IPS-15b (cell line): ENCODE data around the gene KCNE3.

Experiments used
- H3K27me3 ChIP-seq: one replicate; pipeline ENCODE4 v1.6.1; 2013; ENCODE audit warnings: low read length; ENCODE audit not compliant: control insufficient read depth, insufficient read depth
- H3K36me3 ChIP-seq: one replicate; pipeline ENCODE4 v1.6.1; 2013; ENCODE audit warnings: low read length; ENCODE audit not compliant: control insufficient read depth, insufficient read depth
- H3K4me1 ChIP-seq: one replicate; pipeline ENCODE4 v1.6.1; 2013; ENCODE audit warnings: mild to moderate bottlenecking, low read length; ENCODE audit not compliant: control insufficient read depth, insufficient read depth
- H3K4me3 ChIP-seq: one replicate; pipeline ENCODE4 v1.5.1; 2013; ENCODE audit warnings: low read depth, low read length
- H3K9ac ChIP-seq: one replicate; pipeline ENCODE4 v1.6.1; 2013; ENCODE audit warnings: low read depth, mild to moderate bottlenecking, low read length
- H3K9me3 ChIP-seq: one replicate; pipeline ENCODE4 v1.6.1; 2013; ENCODE audit warnings: mild to moderate bottlenecking, low read length; ENCODE audit not compliant: control insufficient read depth, insufficient read depth

KCNE3 gene

GRCh38 chr11:74468936-74469335 is 1.6 kb upstream of the KCNE3 start:
- H3K27me3 ChIP-seq = peaks cover 18% of the 10 kb centered on the region
- no peaks in the 10 kb centered on the region for H3K9me3 ChIP-seq
- no peaks in the 10 kb centered on the region for H3K36me3 ChIP-seq
- no peak overlapping the region for H3K4me3 ChIP-seq
- H3K9ac ChIP-seq = no peak overlapping the region
- no peaks in the 10 kb centered on the region for H3K4me1 ChIP-seq

DNA sequence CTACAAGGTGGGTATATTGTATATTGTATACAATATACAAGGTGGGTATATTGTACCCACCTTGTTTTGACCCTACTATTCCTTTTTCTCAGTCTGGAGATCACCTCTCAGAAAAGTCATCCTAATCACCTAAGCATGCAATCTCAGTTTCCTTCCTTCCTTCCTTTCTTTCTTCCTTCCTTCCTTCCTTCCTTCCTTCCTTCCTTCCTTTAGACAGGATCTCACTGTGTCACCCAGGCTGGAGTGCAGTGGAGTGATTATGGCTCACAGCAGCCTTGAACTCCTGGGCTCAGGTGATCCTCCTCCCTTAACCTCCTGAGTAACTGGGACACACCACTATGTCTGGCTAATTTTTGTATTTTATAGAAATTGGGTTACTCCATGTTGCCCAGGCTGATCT is 1.2 kb upstream of the KCNE3 start:
- H3K27me3 ChIP-seq = peaks cover 22% of the 10 kb centered on the region
- H3K9ac ChIP-seq = no peak overlapping the region
- H3K4me1 ChIP-seq = no peaks in the 10 kb centered on the region
- no peaks in the 10 kb centered on the region for H3K9me3 ChIP-seq
- H3K4me3 ChIP-seq = no peak overlapping the region
- H3K36me3 ChIP-seq = no peaks in the 10 kb centered on the region

GRCh38 chr11:74468058-74468457 is 709 bp upstream of the KCNE3 start:
- H3K4me3 ChIP-seq = no peak overlapping the region
- H3K27me3 ChIP-seq = peaks cover 22% of the 10 kb centered on the region
- H3K9ac ChIP-seq = no peak overlapping the region
- H3K9me3 ChIP-seq = no peaks in the 10 kb centered on the region
- H3K36me3 ChIP-seq = no peaks in the 10 kb centered on the region
- H3K4me1 ChIP-seq = no peaks in the 10 kb centered on the region

DNA sequence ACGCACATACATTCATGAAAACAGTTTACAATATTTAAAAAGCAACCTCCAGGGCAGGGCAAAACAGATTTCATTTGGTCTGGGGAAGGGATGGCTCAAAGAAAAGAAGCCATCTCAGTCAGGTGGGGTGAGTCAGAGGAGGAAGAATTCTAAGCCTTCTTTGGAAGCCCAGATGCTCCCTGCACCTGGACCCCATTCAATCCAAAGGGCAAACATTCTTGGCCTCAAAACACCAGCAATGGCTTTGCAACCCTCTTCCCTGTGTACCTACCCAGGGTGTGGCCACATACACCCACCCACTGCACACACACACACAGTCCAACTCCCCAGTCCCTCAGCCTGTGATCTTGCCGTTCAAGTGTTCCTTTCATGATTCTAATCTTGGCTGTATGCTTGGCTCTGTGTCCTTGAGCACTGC is 2.0 kb downstream of the KCNE3 start:
- H3K36me3 ChIP-seq = no peaks in the 10 kb centered on the region
- H3K27me3 ChIP-seq = peaks cover 22% of the 10 kb centered on the region
- H3K9me3 ChIP-seq = no peaks in the 10 kb centered on the region

GRCh38 chr11:74464746-74465145 is 2.6 kb downstream of the KCNE3 start:
- Histone ChIP-seq H3K9ac (no peak overlapping the region), H3K36me3 (no peaks in the 10 kb centered on the region), H3K27me3 (peaks cover 22% of the 10 kb centered on the region), H3K4me1 (no peaks in the 10 kb centered on the region), H3K4me3 (no peak overlapping the region), H3K9me3 (no peaks in the 10 kb centered on the region)

More for the DNA sequence above, 2.0 kb downstream of the KCNE3 start:
- H3K4me1 ChIP-seq = no peaks in the 10 kb centered on the region
- H3K4me3 ChIP-seq = no peak overlapping the region
- no peak overlapping the region for H3K9ac ChIP-seq

GRCh38 chr11:74463216-74463615 is 4.1 kb downstream of the KCNE3 start:
- Histone ChIP-seq H3K27me3 (peaks cover 22% of the 10 kb centered on the region), H3K4me3 (no peak overlapping the region), H3K9me3 (no peaks in the 10 kb centered on the region), H3K4me1 (no peaks in the 10 kb centered on the region), H3K36me3 (no peaks in the 10 kb centered on the region), H3K9ac (no peak overlapping the region)

DNA sequence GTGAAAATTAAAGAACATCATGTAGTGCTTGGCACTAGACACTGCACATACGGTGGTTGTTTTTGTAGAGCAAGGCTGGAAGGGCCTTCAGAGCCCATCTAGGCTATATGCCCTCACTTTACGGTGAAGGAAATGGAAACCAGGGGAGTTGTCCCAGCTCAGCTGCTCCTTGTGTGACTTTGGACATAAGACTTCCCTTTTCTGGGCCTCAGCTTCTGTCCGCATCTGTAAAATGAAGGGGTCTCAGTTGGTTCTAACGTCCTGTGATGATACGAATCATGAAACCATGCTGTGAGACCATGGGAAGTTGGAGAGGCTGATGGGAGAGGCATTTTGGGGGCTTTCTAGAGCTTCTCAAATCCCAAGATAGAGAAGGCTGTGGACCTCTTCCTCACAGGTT is 4.7 kb downstream of the KCNE3 start:
- no peaks in the 10 kb centered on the region for H3K36me3 ChIP-seq
- H3K9ac ChIP-seq = no peak overlapping the region
- H3K9me3 ChIP-seq = no peaks in the 10 kb centered on the region
- no peak overlapping the region for H3K4me3 ChIP-seq
- peaks cover 20% of the 10 kb centered on the region for H3K27me3 ChIP-seq
- H3K4me1 ChIP-seq = no peaks in the 10 kb centered on the region

GRCh38 chr11:74462009-74462408 is 5.3 kb downstream of the KCNE3 start:
- no peak overlapping the region for H3K9ac ChIP-seq
- H3K4me3 ChIP-seq = no peak overlapping the region
- no peaks in the 10 kb centered on the region for H3K36me3 ChIP-seq
- H3K9me3 ChIP-seq = no peaks in the 10 kb centered on the region
- no peaks in the 10 kb centered on the region for H3K4me1 ChIP-seq
- peaks cover 17% of the 10 kb centered on the region for H3K27me3 ChIP-seq

DNA sequence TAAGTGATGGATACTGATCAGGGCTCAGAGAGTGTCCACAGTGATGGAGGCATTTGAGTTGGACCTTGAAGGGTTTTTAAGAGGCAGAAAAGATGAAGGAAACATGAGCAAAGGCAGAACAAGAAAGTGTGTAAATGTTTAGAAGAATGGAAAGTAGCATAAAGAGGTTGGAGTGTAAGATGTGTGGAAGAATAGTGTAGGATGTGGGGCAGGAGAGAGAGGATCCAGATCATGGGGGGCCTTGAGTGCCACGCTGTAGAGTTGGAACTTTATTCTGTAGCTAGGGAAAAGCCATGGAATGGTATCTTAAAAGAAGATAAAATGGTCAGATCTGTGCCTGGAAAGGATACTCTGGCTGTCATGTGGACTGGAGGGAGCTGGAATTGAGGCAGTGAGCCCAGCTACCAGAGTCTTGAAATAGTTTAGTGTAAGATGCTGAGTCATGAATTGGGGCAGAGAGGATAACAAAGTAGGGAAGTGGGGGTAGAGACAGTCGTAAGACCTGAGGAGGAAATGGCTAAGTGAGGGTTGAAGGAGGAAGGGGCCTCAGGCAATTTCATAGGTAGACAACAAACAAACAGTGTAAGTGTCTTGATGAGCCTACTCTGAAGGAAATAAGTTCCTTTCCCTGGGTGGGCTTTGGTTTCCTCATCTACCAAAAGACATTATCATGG is 6.7 kb downstream of the KCNE3 start:
- Histone ChIP-seq H3K4me3 (no peak overlapping the region), H3K9me3 (no peaks in the 10 kb centered on the region), H3K27me3 (peaks cover 6% of the 10 kb centered on the region), H3K4me1 (no peaks in the 10 kb centered on the region), H3K9ac (no peak overlapping the region), H3K36me3 (no peaks in the 10 kb centered on the region)

DNA sequence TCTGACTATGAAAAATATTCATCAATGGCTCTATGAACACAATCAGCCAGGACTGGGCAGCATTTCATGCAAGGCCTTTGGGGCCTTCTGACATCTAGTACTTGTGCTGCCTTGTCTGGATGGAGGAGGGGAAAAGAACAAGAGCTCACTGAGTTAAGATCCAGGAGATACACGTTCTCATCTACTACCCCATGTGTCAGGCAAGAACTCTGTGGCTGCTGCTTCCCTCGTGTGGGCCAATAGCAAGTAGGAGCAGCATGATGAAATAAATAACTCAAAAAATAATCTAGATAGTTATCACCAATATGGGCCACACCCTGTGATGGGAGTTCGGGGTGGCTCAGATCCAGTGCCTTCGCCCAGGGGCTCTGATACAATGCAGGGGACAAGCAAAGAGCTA is 7.3 kb downstream of the KCNE3 start:
- peaks cover 6% of the 10 kb centered on the region for H3K27me3 ChIP-seq
- H3K4me3 ChIP-seq = no peak overlapping the region
- H3K4me1 ChIP-seq = no peaks in the 10 kb centered on the region
- no peaks in the 10 kb centered on the region for H3K9me3 ChIP-seq
- H3K36me3 ChIP-seq = no peaks in the 10 kb centered on the region
- H3K9ac ChIP-seq = no peak overlapping the region

DNA sequence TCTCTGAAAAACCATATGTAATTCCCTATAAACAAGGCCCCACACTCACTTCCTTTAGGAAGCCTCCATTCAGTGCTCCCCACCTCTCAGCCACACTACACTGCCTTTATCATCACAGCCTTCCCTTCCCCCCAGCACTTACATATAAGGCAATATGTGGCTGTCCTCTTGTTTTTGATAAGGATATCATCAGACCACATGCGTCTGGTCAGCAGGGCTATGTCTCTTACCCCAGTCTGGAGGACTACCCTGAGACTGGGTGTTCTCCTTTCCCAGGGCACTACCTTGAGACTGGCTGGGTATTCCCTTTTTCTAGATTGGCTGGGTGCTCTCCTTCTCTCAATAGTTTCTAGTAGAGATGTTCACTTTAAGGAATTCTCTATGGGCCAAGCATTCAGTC is 7.8 kb downstream of the KCNE3 start:
- Histone ChIP-seq H3K36me3 (no peaks in the 10 kb centered on the region), H3K27me3 (peaks cover 6% of the 10 kb centered on the region), H3K4me3 (no peak overlapping the region), H3K9ac (no peak overlapping the region), H3K9me3 (no peaks in the 10 kb centered on the region), H3K4me1 (no peaks in the 10 kb centered on the region)

- no peaks in the 10 kb centered on the region for H3K4me1 ChIP-seq
- H3K27me3 ChIP-seq = no peaks in the 10 kb centered on the region
- no peaks in the 10 kb centered on the region for H3K36me3 ChIP-seq
- no peak overlapping the region for H3K4me3 ChIP-seq
- H3K9me3 ChIP-seq = no peaks in the 10 kb centered on the region
- H3K9ac ChIP-seq = no peak overlapping the region
Measured at GRCh38 chr11:74457356-74457755, 10.0 kb downstream of the KCNE3 start.
